Endothelial cell of umbilical vein (primary cell): Measurements from ENCODE around the gene NUDT2. TPM values are rescaled to one million over a fixed set of nuclear protein-coding genes. Genes with fewer than 3 reads are reported as not detected.
"Not testable (repeated sequence)": the region's sequence is repeated elsewhere in the genome, so short reads cannot be mapped to it uniquely, and the experiment has no call there.

Experiments
- BruUV-seq: library from RNA; stranded (reverse); fragments of 400-500 nt; replicated peaks from 2 replicates; lab custom pipeline; 2021; lab: Mats Ljungman, UMichigan
- CTCF ChIA-PET: fragments of 300-600, 350-600 bp; sonication (Branson Sonifier 250); formaldehyde crosslinking; loops from one replicate; lab custom pipeline; 2021; ENCODE audit warnings: antibody characterized with exemption, inconsistent platforms; lab: Charles Lee
- POLR2A ChIA-PET: fragments of 300-600, 350-600 bp; sonication (Branson Sonifier 250); formaldehyde crosslinking; loops from one replicate; lab custom pipeline; 2021; ENCODE audit warnings: antibody characterized with exemption, inconsistent platforms; lab: Charles Lee
- DNase-seq: peaks from one replicate; pipeline ENCODE4 v3.0.0-alpha.2; 2011; ENCODE audit warnings: low read depth, low spot score
- FAIRE-seq: peaks from 2 replicates; lab custom pipeline; 2011; peaks lifted over from hg19 to GRCh38; lab: Jason Lieb, UNC
- H2AFZ ChIP-seq: 2 replicates; pipeline ENCODE4 v1.6.0; 2012; ENCODE audit warnings: low read depth, low read length, control low read depth, inconsistent platforms
- H3K27ac ChIP-seq: 2 replicates; pipeline ENCODE4 v1.5.1; 2011; ENCODE audit warnings: low read depth, mild to moderate bottlenecking, control low read depth, low read length, moderate library complexity; ENCODE audit not compliant: insufficient read depth
- H3K27me3 ChIP-seq, 2 experiments: 2 replicates each; pipeline versions ENCODE4 v1.6.0 to v1.6.1; 2011; ENCODE audit warnings: low read length in 2 of 2, mixed read lengths in 1 of 2; ENCODE audit not compliant: control insufficient read depth in 2 of 2, insufficient read depth in 2 of 2
- H3K36me3 ChIP-seq, 2 experiments: 2 replicates in 1 of 2; 3 replicates in 1 of 2; pipeline ENCODE4 v1.5.1; 2011; ENCODE audit warnings: low read length in 2 of 2, mild to moderate bottlenecking in 1 of 2, moderate library complexity in 1 of 2; ENCODE audit not compliant: control insufficient read depth in 2 of 2, insufficient read depth in 2 of 2; ENCODE audit errors: extremely low read depth in 1 of 2
- H3K4me1 ChIP-seq: 3 replicates; pipeline ENCODE4 v1.5.1; 2011; ENCODE audit warnings: mild to moderate bottlenecking, low read length; ENCODE audit not compliant: control insufficient read depth, insufficient read depth; ENCODE audit errors: extremely low read depth
- H3K4me2 ChIP-seq: 2 replicates; pipeline ENCODE4 v1.6.1; 2011; ENCODE audit warnings: low read length, control low read depth, mixed read lengths; ENCODE audit not compliant: insufficient read depth
- H3K4me3 ChIP-seq, 3 experiments: fragments of 200-600 bp in 1 of 3; sonication (generic), shearing (Covaris generic) in 1 of 3; replicated peaks in 1 of 3; 2 replicates each; pipeline ENCODE4 v1.5.1; 2011 to 2016; ENCODE audit warnings: control low read depth in 3 of 3, low read length in 3 of 3, mild to moderate bottlenecking in 2 of 3, inconsistent platforms in 1 of 3, low read depth in 1 of 3, moderate library complexity in 1 of 3; ENCODE audit not compliant: insufficient read depth in 1 of 3
- H3K79me2 ChIP-seq: 2 replicates; pipeline ENCODE4 v1.6.0; 2012; ENCODE audit warnings: low read length, inconsistent platforms; ENCODE audit not compliant: control insufficient read depth, insufficient read depth
- H3K9ac ChIP-seq: replicated peaks from 2 replicates; pipeline ENCODE3; 2011; ENCODE audit warnings: low read length, control low read depth; ENCODE audit not compliant: insufficient read depth; ENCODE audit errors: extremely low read depth
- H3K9me1 ChIP-seq: replicated peaks from 3 replicates; pipeline ENCODE4 v1.6.0; 2011; ENCODE audit warnings: mild to moderate bottlenecking, low read length; ENCODE audit not compliant: control insufficient read depth, insufficient read depth; ENCODE audit errors: extremely low read depth
- H3K9me3 ChIP-seq: replicated peaks from 2 replicates; pipeline ENCODE4 v1.5.1; 2012; ENCODE audit warnings: low read length, inconsistent platforms; ENCODE audit not compliant: control insufficient read depth, insufficient read depth
- H4K20me1 ChIP-seq: replicated peaks from 2 replicates; pipeline ENCODE3; 2011; ENCODE audit warnings: mild to moderate bottlenecking, low read length; ENCODE audit not compliant: control insufficient read depth, insufficient read depth; ENCODE audit errors: extremely low read depth
- CTCF ChIP-seq, 2 donors: IDR thresholded peaks; 1 replicate in 1 of 2; 2 replicates in 1 of 2; pipeline ENCODE4 v1.5.1; 2011; ENCODE audit warnings: low read length in 2 of 2, mild to moderate bottlenecking in 2 of 2, moderate library complexity in 2 of 2, control low read depth in 1 of 2, inconsistent platforms in 1 of 2, low read depth in 1 of 2; ENCODE audit not compliant: insufficient read depth in 1 of 2; ENCODE audit errors: extremely low read depth in 1 of 2
- EZH2 ChIP-seq: IDR thresholded peaks from 2 replicates; pipeline ENCODE4 v1.6.1; 2012; ENCODE audit warnings: borderline replicate concordance, low read depth, mild to moderate bottlenecking, moderate library complexity, low read length, inconsistent platforms; ENCODE audit not compliant: severe bottlenecking
- FOS ChIP-seq: IDR thresholded peaks from 2 replicates; pipeline ENCODE4 v1.6.1; 2011; ENCODE audit warnings: mild to moderate bottlenecking, low read length, moderate library complexity, borderline replicate concordance; ENCODE audit not compliant: insufficient read depth
- GATA2 ChIP-seq: IDR thresholded peaks from 2 replicates; pipeline ENCODE4 v1.7.0; 2011; ENCODE audit warnings: low read depth, mild to moderate bottlenecking, moderate library complexity, mixed read lengths, low read length; ENCODE audit not compliant: insufficient read length, insufficient read depth
- JUN ChIP-seq: IDR thresholded peaks from 2 replicates; pipeline ENCODE4 v1.6.1; 2011; ENCODE audit warnings: borderline replicate concordance, low read depth; ENCODE audit not compliant: insufficient read length, insufficient read depth
- MAX ChIP-seq: IDR thresholded peaks from 2 replicates; pipeline ENCODE4 v1.6.1; 2011; ENCODE audit not compliant: insufficient read depth, insufficient read length
- MYC ChIP-seq: IDR thresholded peaks from one replicate; pipeline ENCODE4 v1.6.1; 2011; ENCODE audit warnings: mild to moderate bottlenecking, low read depth, low read length
- POLR2A ChIP-seq: IDR thresholded peaks from 2 replicates; pipeline ENCODE4 v1.6.1; 2012; ENCODE audit warnings: low read depth, mild to moderate bottlenecking, control low read depth, low read length
- POLR2AphosphoS5 ChIP-seq: IDR thresholded peaks from 2 replicates; pipeline ENCODE4 v1.6.1; 2012; ENCODE audit warnings: low read depth, mild to moderate bottlenecking, control low read depth, low read length, moderate library complexity; ENCODE audit not compliant: insufficient read depth
- dilution Hi-C: fragments of 300-500 bp; cut with MboI; formaldehyde crosslinking; loops from one replicate; pipeline ENCODE4 v1.15.0; 2019; ENCODE audit warnings: low sequenced_read_pairs; ENCODE audit not compliant: extremely low pct_ligation_motif_present
- intact Hi-C: fragments of 100-400 bp; cut with micrococcal nuclease; formaldehyde crosslinking; loops from one replicate; pipeline ENCODE4 v1.10.0; 2022
- polyA plus RNA-seq, 4 experiments: library from polyadenylated mRNA; depleted of rRNA in 3 of 4; stranded (reverse) in 3 of 4; unstranded in 1 of 4; fragments of >200 nt; gene quantifications; 2 replicates each; pipeline versions ENCODE4 v1.2.1 to v1.2.3, GENCODE V29; 2011 to 2012; ENCODE audit warnings: missing spikeins in 1 of 4
- total RNA-seq: library from RNA; stranded (reverse); gene quantifications from 2 replicates; pipeline ENCODE4 v1.2.3, GENCODE V29; 2021

Gene NUDT2
- total and polyA plus RNA-seq, 2 donors (not counting 3 experiments of a cell fraction or from before 2014, with no cell fraction given): 25.1 to 45.2 TPM

GRCh38 chr9:34368796-34369195 is 39.4 kb downstream of the NUDT2 start:
- intact Hi-C loops, H3K9me1 ChIP-seq, H2AFZ ChIP-seq, H3K79me2 ChIP-seq, CTCF ChIA-PET, H4K20me1 ChIP-seq, H3K27me3 ChIP-seq, dilution Hi-C loops, H3K4me3 ChIP-seq, H3K9me3 ChIP-seq, H3K36me3 ChIP-seq, H3K27ac ChIP-seq, FAIRE-seq, BruUV-seq, POLR2A ChIA-PET, H3K4me2 ChIP-seq, H3K4me1 ChIP-seq, DNase-seq, H3K9ac ChIP-seq: not testable (repeated sequence)

- dilution Hi-C loops: no loop called here
- POLR2A ChIA-PET: no interaction called here
These were observed 40.3 kb downstream of the NUDT2 start for GRCh38 chr9:34369636-34370035.

More at GRCh38 chr9:34369636-34370035, 40.3 kb downstream of the NUDT2 start:
- BruUV-seq: no TSS peak
- DNase-seq (no peak), FAIRE-seq (no peak)
- intact Hi-C loops: no loop called here
- Histone ChIP-seq H3K36me3 (no peaks in the 10 kb centered on the region), H3K79me2 (no peaks in the 10 kb centered on the region), H3K4me2 (no peak overlapping the region), H3K9me1 (no peaks in the 10 kb centered on the region), H4K20me1 (no peaks in the 10 kb centered on the region), H3K9me3 (no peaks in the 10 kb centered on the region), H2AFZ (no peak overlapping the region), H3K4me3 (no peak overlapping the region), H3K4me1 (no peaks in the 10 kb centered on the region), H3K9ac (no peak overlapping the region), H3K27ac (no peak overlapping the region), H3K27me3 (no peaks in the 10 kb centered on the region)
- TF ChIP-seq POLR2A: no peak
- no peak for TF ChIP-seq POLR2AphosphoS5
- TF ChIP-seq CTCF (IDR thresholded peaks at IDR 0.05; ENCODE audit: extremely low read depth in 1 of 2, insufficient read depth in 1 of 2, low read depth in 1 of 2, low read length in 2 of 2): no peak
- TF ChIP-seq GATA2: no peak
- TF ChIP-seq JUN: no peak
- no peak for TF ChIP-seq EZH2
- no peak for TF ChIP-seq FOS
- no peak for TF ChIP-seq MAX
- TF ChIP-seq MYC: no peak
- CTCF ChIA-PET: no interaction called here
